Measurements from ENCODE around the gene ZNF669. TPM values are rescaled to one million over a fixed set of nuclear protein-coding genes. Genes with fewer than 3 reads are reported as not detected.
A peak's percentile ranks its signal among the peaks of the same experiment; 100 is the strongest.

The ZNF669 gene
- total RNA-seq, 1 experiment from 2014 or later = 11.3 TPM

GRCh38 chr1:247111259-247111699, 7.1 kb upstream of the ZNF669 start:
- DNase-seq (ENCODE audit: low spot score) = no peak

- no peak for DNase-seq (ENCODE audit: low spot score)
These were observed 6.6 kb upstream of the ZNF669 start for GRCh38 chr1:247110627-247111258.

- DNase-seq (ENCODE audit: low spot score) = no peak
These were observed 3.5 kb upstream of the ZNF669 start for GRCh38 chr1:247107694-247108093.

- no peak for DNase-seq (ENCODE audit: low spot score)
These were observed 1.8 kb upstream of the ZNF669 start for GRCh38 chr1:247105966-247106365.

GRCh38 chr1:247104965-247105364, 809 bp upstream of the ZNF669 start:
- no peak for DNase-seq (ENCODE audit: low spot score)

- no peak for DNase-seq (ENCODE audit: low spot score)
These were observed 1.8 kb downstream of the ZNF669 start for GRCh38 chr1:247102381-247102780.

- DNase-seq (ENCODE audit: low spot score) = no peak
These were observed 3.4 kb downstream of the ZNF669 start for GRCh38 chr1:247100676-247101279.

GRCh38 chr1:247096958-247097357, 7.2 kb downstream of the ZNF669 start:
- no peak for DNase-seq (ENCODE audit: low spot score)

- no peak for DNase-seq (ENCODE audit: low spot score)
These were observed 7.6 kb downstream of the ZNF669 start for GRCh38 chr1:247096544-247096943.

- DNase-seq (ENCODE audit: low spot score) = no peak
These were observed 8.0 kb downstream of the ZNF669 start for GRCh38 chr1:247096112-247096511.

- DNase-seq (ENCODE audit: low spot score) = no peak
These were observed 13.7 kb downstream of the ZNF669 start for GRCh38 chr1:247090455-247090854.

- DNase-seq (ENCODE audit: low spot score) = no peak
These were observed 14.4 kb downstream of the ZNF669 start for GRCh38 chr1:247089616-247090375.

- DNase-seq (ENCODE audit: low spot score) = no peak
These were observed 15.2 kb downstream of the ZNF669 start for GRCh38 chr1:247088967-247089366.

- DNase-seq (ENCODE audit: low spot score) = no peak
These were observed 16.9 kb downstream of the ZNF669 start for GRCh38 chr1:247087256-247087655.

- no peak for DNase-seq (ENCODE audit: low spot score)
These were observed 18.8 kb downstream of the ZNF669 start for GRCh38 chr1:247085310-247085709.

GRCh38 chr1:247084771-247085170, 19.4 kb downstream of the ZNF669 start:
- no peak for DNase-seq (ENCODE audit: low spot score)

- no peak for DNase-seq (ENCODE audit: low spot score)
These were observed 24.8 kb downstream of the ZNF669 start for GRCh38 chr1:247079141-247079874.

GRCh38 chr1:247078258-247079140, 25.7 kb downstream of the ZNF669 start, which contains the start of gene ZNF670:
TSS of gene ZNF670 (minus strand) at chr1:247078811. CDS start at chr1:247078596, 215 bp downstream.
- DNase-seq (ENCODE audit: low spot score) = peak; percentile 93

- no peak for DNase-seq (ENCODE audit: low spot score)
These were observed 26.3 kb downstream of the ZNF669 start for GRCh38 chr1:247077876-247078257.

- DNase-seq (ENCODE audit: low spot score) = no peak
These were observed 26.9 kb downstream of the ZNF669 start for GRCh38 chr1:247077213-247077612.

- DNase-seq (ENCODE audit: low spot score) = no peak
These were observed 33.5 kb downstream of the ZNF669 start for GRCh38 chr1:247070645-247071044.
